Stimulated activated CD8-positive, alpha-beta memory T cell treated with anti-CD3 and anti-CD28 coated beads, Interleukin-4, amount 100 ng/mL, for 4 hours (primary cell): ENCODE results near the gene ATP2C1.
A peak's percentile ranks its signal among the peaks of the same experiment; 100 is the strongest.

Experiments used
- DNase-seq, 2 donors: peaks; one replicate each; pipeline ENCODE4 v3.0.0-alpha.2; 2020; ENCODE audit warnings: low read depth in 2 of 2, low spot score in 1 of 2

Gene ATP2C1

GRCh38 chr3:130975251-130975650 is 81.4 kb downstream of the ATP2C1 start:
- no peak for DNase-seq

- DNase-seq: no peak
Observed at GRCh38 chr3:130976706-130977105, 82.8 kb downstream of the ATP2C1 start.

GRCh38 chr3:130979117-130979516 is 85.2 kb downstream of the ATP2C1 start:
- DNase-seq: no peak

GRCh38 chr3:130981469-130981868 is 87.6 kb downstream of the ATP2C1 start:
- DNase-seq: no peak

GRCh38 chr3:130990282-130990681 is 96.4 kb downstream of the ATP2C1 start:
- DNase-seq: no peak

- no peak for DNase-seq
Observed at GRCh38 chr3:130991126-130991525, 97.2 kb downstream of the ATP2C1 start.

- DNase-seq: no peak
Observed at GRCh38 chr3:130992344-130992743, 98.5 kb downstream of the ATP2C1 start.

GRCh38 chr3:130997289-130997688 is 103.4 kb downstream of the ATP2C1 start:
- DNase-seq: no peak

- DNase-seq: no peak
Observed at GRCh38 chr3:131001071-131001470, 107.2 kb downstream of the ATP2C1 start.

- DNase-seq: no peak
Observed at GRCh38 chr3:131004603-131005002, 110.7 kb downstream of the ATP2C1 start.

- no peak for DNase-seq
Observed at GRCh38 chr3:131007256-131007655, 113.4 kb downstream of the ATP2C1 start.

GRCh38 chr3:131007782-131008181 is 113.9 kb downstream of the ATP2C1 start:
- no peak for DNase-seq

- DNase-seq: no peak
Observed at GRCh38 chr3:131008326-131008725, 114.4 kb downstream of the ATP2C1 start.

- no peak for DNase-seq
Observed at GRCh38 chr3:131009698-131010097, 115.8 kb downstream of the ATP2C1 start.

GRCh38 chr3:131018970-131019369 is 125.1 kb downstream of the ATP2C1 start:
- DNase-seq: no peak

- DNase-seq: no peak
Observed at GRCh38 chr3:131020122-131020693, 126.3 kb downstream of the ATP2C1 start.

- no peak for DNase-seq
Observed at GRCh38 chr3:131025539-131025938, 131.7 kb downstream of the ATP2C1 start.

- DNase-seq: peak; percentile 76 to 80
Observed at GRCh38 chr3:131026321-131027151, 132.7 kb downstream of the ATP2C1 start, which contains the start of the genes ASTE1 and NEK11. TSS of gene ASTE1 (minus strand) at chr3:131026825. CDS start at chr3:131025306, 1,519 bp downstream. TSS of gene NEK11 (plus strand) at chr3:131026877. CDS start at chr3:131029709, 2,832 bp downstream.

GRCh38 chr3:131028844-131029243 is 135.0 kb downstream of the ATP2C1 start:
- no peak for DNase-seq

GRCh38 chr3:131031660-131032059 is 137.8 kb downstream of the ATP2C1 start:
- DNase-seq: no peak

- no peak for DNase-seq
Observed at GRCh38 chr3:131033480-131034080, 139.7 kb downstream of the ATP2C1 start.

- DNase-seq: no peak
Observed at GRCh38 chr3:131036200-131036816, 142.4 kb downstream of the ATP2C1 start.
